ENCODE measurements around the gene FAM118A.

DNA sequence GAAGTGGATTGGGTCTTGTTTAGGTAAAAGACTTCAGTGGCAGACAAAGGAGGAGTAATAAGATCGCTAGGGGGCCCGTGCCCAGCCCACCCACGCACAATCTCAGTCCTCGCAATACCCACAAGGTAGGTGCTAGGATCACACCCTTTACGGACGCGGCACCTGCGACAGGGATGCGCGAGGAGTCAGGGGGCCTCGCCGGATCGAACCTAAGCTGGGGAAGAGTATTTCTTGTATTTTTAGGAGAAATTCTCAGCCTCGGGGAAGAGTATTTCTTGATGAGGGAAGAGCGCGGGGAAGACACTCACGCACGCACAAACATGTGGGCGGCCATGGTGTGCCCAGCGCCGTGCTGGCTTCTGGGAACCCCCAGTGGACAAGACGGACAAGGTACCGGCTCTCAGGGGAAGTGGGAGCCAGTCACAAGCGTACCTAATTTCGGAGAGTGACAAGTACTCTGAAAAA is 745 bp upstream of the FAM118A start:
- no peak for TF ChIP-seq CTCF (conservative IDR thresholded peaks at IDR 0.05; ENCODE audit: low read length)
- no peak for TF ChIP-seq EZH2phosphoT487 (IDR thresholded peaks at IDR 0.05; ENCODE audit: borderline replicate concordance)
